K562 (cell line): Measurements from ENCODE around the gene STS. TPM values are rescaled to one million over a fixed set of nuclear protein-coding genes. Genes with fewer than 3 reads are reported as not detected.

Experiments
- ATAC-seq: fragments of 200-7000 bp; cut with Tn5 transposase; 3 replicates; pipeline ENCODE4 v1.9.1; 2020; ENCODE audit warnings: moderate library complexity
- BruUV-seq: library from RNA; stranded (reverse); fragments of 400-500 nt; replicated peaks from 2 replicates; lab custom pipeline; 2021; lab: Mats Ljungman, UMichigan
- CTCF ChIA-PET: fragments of 300-600 bp; formaldehyde crosslinking; extraction: SDS; loops from one replicate; lab custom pipeline; 2021; ENCODE audit warnings: low intra/inter-chr PET ratio; lab: Yijun Ruan, JAX
- POLR2A ChIA-PET: fragments of 300-600, 350-650 bp; sonication (Branson Sonifier 250); formaldehyde crosslinking; extraction: SDS; loops from one replicate; lab custom pipeline; 2021; ENCODE audit warnings: antibody characterized with exemption, inconsistent platforms; lab: Yijun Ruan, JAX
- DNase-seq, 4 experiments: peaks; one replicate each; pipeline versions ENCODE4 v3.0.0 to v3.0.0-alpha.2; 2011 to 2018; ENCODE audit warnings: low spot score in 3 of 4, mixed read lengths in 3 of 4; ENCODE audit errors: extremely low read depth in 1 of 4
- FAIRE-seq: peaks from 2 replicates; lab custom pipeline; 2011; peaks lifted over from hg19 to GRCh38; lab: Jason Lieb, UNC
- H2AFZ ChIP-seq: 2 replicates; pipeline ENCODE4 v1.6.0; 2011; ENCODE audit warnings: low read depth, low read length, control low read depth, inconsistent platforms
- H3K27ac ChIP-seq: fragments of 200-600 bp; 3 replicates; pipeline ENCODE4 v1.8.0; 2011; ENCODE audit warnings: low read depth, mild to moderate bottlenecking, control low read depth, inconsistent platforms, low read length, moderate library complexity, mixed read lengths; ENCODE audit errors: extremely low read depth
- H3K27me3 ChIP-seq, 2 experiments: fragments of 300-600 bp in 1 of 2; 2 replicates in 1 of 2; 3 replicates in 1 of 2; pipeline versions ENCODE4 v1.6.0 to v1.8.0; 2011; ENCODE audit warnings: inconsistent platforms in 2 of 2, low read length in 2 of 2, mild to moderate bottlenecking in 1 of 2, mixed read lengths in 1 of 2, moderate library complexity in 1 of 2; ENCODE audit not compliant: control insufficient read depth in 2 of 2, insufficient read depth in 2 of 2
- H3K36me3 ChIP-seq: fragments of 300-600 bp; 3 replicates; pipeline ENCODE4 v1.8.0; 2011; ENCODE audit warnings: mild to moderate bottlenecking, low read length, inconsistent platforms; ENCODE audit not compliant: control insufficient read depth, insufficient read depth
- H3K4me1 ChIP-seq, 2 experiments: fragments of 200-600 bp in 1 of 2; replicated peaks in 1 of 2; 2 replicates in 1 of 2; 3 replicates in 1 of 2; pipeline versions ENCODE4 v1.5.1 to v1.8.0; 2011; ENCODE audit warnings: inconsistent platforms in 2 of 2, low read length in 2 of 2, mild to moderate bottlenecking in 1 of 2, mixed read lengths in 1 of 2, moderate library complexity in 1 of 2; ENCODE audit not compliant: control insufficient read depth in 2 of 2, insufficient read depth in 2 of 2
- H3K4me2 ChIP-seq: 2 replicates; pipeline ENCODE4 v1.6.1; 2011; ENCODE audit warnings: low read length, control low read depth, inconsistent platforms, mixed read lengths; ENCODE audit not compliant: insufficient read depth
- H3K4me3 ChIP-seq: fragments of 200-600 bp; sonication (generic), shearing (Covaris generic); 2 replicates; pipeline ENCODE4 v1.5.1; 2016; ENCODE audit warnings: control low read depth, inconsistent platforms
- H3K79me2 ChIP-seq: fragments of 200-600 bp; 3 replicates; pipeline ENCODE4 v1.8.0; 2011; ENCODE audit warnings: low read length, inconsistent platforms; ENCODE audit not compliant: control insufficient read depth, insufficient read depth
- H3K9ac ChIP-seq, 2 experiments: 2 replicates each; pipeline versions ENCODE4 v1.6.0 to v1.6.1; 2011; ENCODE audit warnings: low read depth in 2 of 2, low read length in 2 of 2, control low read depth in 1 of 2, inconsistent platforms in 1 of 2, mild to moderate bottlenecking in 1 of 2, mixed read lengths in 1 of 2; ENCODE audit not compliant: insufficient read depth in 1 of 2
- H3K9me1 ChIP-seq: one replicate; pipeline ENCODE4 v1.6.0; 2011; ENCODE audit warnings: inconsistent platforms, mild to moderate bottlenecking, low read length, moderate library complexity; ENCODE audit not compliant: control insufficient read depth, insufficient read depth
- H3K9me3 ChIP-seq: replicated peaks from 2 replicates; pipeline ENCODE4 v1.5.1; 2011; ENCODE audit warnings: low read depth, low read length, inconsistent platforms; ENCODE audit not compliant: control insufficient read depth, insufficient read depth
- H4K20me1 ChIP-seq: replicated peaks from 2 replicates; pipeline ENCODE4 v1.6.1; 2011; ENCODE audit warnings: low read length, inconsistent platforms, mixed read lengths; ENCODE audit not compliant: control insufficient read depth, insufficient read depth
- BRD4 ChIP-seq: fragments of 200-600 bp; sonication (generic); IDR thresholded peaks from 2 replicates; pipeline ENCODE4 v1.6.1; 2017; ENCODE audit warnings: inconsistent platforms
- CBX3 ChIP-seq, 2 experiments: IDR thresholded peaks; 1 replicate in 1 of 2; 2 replicates in 1 of 2; pipeline ENCODE4 v1.6.1; 2012; ENCODE audit warnings: inconsistent platforms in 2 of 2, low read length in 2 of 2, borderline replicate concordance in 1 of 2, control low read depth in 1 of 2
- ETV5 ChIP-seq: sonication (generic); formaldehyde crosslinking; IDR thresholded peaks from 2 replicates; pipeline ENCODE4 v1.4.0; 2020; ENCODE audit warnings: low read depth, mild to moderate bottlenecking, missing genetic modification reagents
- MYBL2 ChIP-seq, 2 experiments: fragments of 450-650 bp in 1 of 2; sonication (generic) in 1 of 2; formaldehyde crosslinking in 1 of 2; IDR thresholded peaks; 2 replicates each; pipeline versions ENCODE4 v1.6.1 to v1.8.1; 2017 to 2022; ENCODE audit warnings: borderline replicate concordance in 1 of 2, inconsistent platforms in 1 of 2, low read depth in 1 of 2, mild to moderate bottlenecking in 1 of 2, missing genetic modification reagents in 1 of 2, moderate library complexity in 1 of 2
- PRMT5 ChIP-seq: sonication (generic); formaldehyde crosslinking; IDR thresholded peaks from 2 replicates; pipeline ENCODE4 v1.5.0; 2020; ENCODE audit warnings: missing genetic modification reagents
- SAFB ChIP-seq: fragments of 200-400 bp; formaldehyde crosslinking; IDR thresholded peaks from 2 replicates; pipeline ENCODE4 v1.6.1; 2017; ENCODE audit warnings: low read depth, low read length, borderline replicate concordance
- WHSC1 ChIP-seq: IDR thresholded peaks from one replicate; pipeline ENCODE4 v1.6.1; 2012; ENCODE audit warnings: low read length, control low read depth, inconsistent platforms
- ZNF444 ChIP-seq: fragments of 250-450 bp; sonication (Bioruptor Pico); IDR thresholded peaks from 2 replicates; pipeline ENCODE4 v1.4.0; 2020; ENCODE audit warnings: mild to moderate bottlenecking, moderate library complexity
- WGBS: fragments of 100-300 bp; shearing (Covaris generic); methylation state at CpG from one replicate; pipeline ENCODE4 v1.1.6; 2016; ENCODE audit warnings: low coverage, mixed read lengths; ENCODE audit not compliant: insufficient coverage; ENCODE audit errors: missing lambda C conversion rate; 5-methylcytosine and 5-hydroxymethylcytosine counted together
- in situ Hi-C: fragments of 300-500 bp; cut with MboI; formaldehyde crosslinking; loops from 4 replicates; pipeline ENCODE4 v1.15.0; 2018; ENCODE audit warnings: inconsistent platforms, mixed read lengths
- intact Hi-C: fragments of 100-400 bp; cut with micrococcal nuclease; formaldehyde crosslinking; loops from 2 replicates; pipeline ENCODE4 v1.14.2; 2022
- polyA plus RNA-seq, 8 experiments: library from polyadenylated mRNA; depleted of rRNA in 4 of 8; stranded (reverse) in 5 of 8; unstranded in 3 of 8; fragments of >200 nt; fragmentation: Nextera tagmentation in 2 of 8; fragmentation: Illumina TruSeq in 1 of 8; extraction: Ambion mirVana in 2 of 8; extraction: Trizol in 1 of 8; gene quantifications; 2 replicates each; pipeline versions ENCODE4 v1.2.1 to v1.2.3, GENCODE V29; 2011 to 2014; ENCODE audit warnings: inconsistent platforms in 1 of 8, missing spikeins in 1 of 8
- total RNA-seq, 7 experiments: library from RNA; depleted of rRNA in 6 of 7; stranded (reverse); fragments of >200 nt in 6 of 7; fragmentation: Illumina TruSeq in 2 of 7; extraction: Trizol in 2 of 7; gene quantifications; 2 replicates each; pipeline versions ENCODE4 v1.2.1 to v1.2.3, GENCODE V29; 2011 to 2021; ENCODE audit warnings: low replicate concordance in 1 of 7
- TF ChIP-seq, protein P1 (sequence below): fragments of 250-450 bp; sonication (Bioruptor Pico); IDR thresholded peaks from 2 replicates; pipeline ENCODE4 v1.9.0; 2021; ENCODE audit warnings: mild to moderate bottlenecking, inconsistent platforms
- TF ChIP-seq, protein P2 (sequence below), 2 experiments: fragments of 450-650 bp; conservative IDR thresholded peaks; 2 replicates each; pipeline ENCODE4 v1.6.1; 2017; ENCODE audit warnings: mild to moderate bottlenecking in 2 of 2, moderate library complexity in 2 of 2
- TF ChIP-seq, protein P3 (sequence below), 3 experiments: fragments of 200-800 bp in 1 of 3; sonication (Bioruptor generic) in 1 of 3; sonication (generic) in 1 of 3; formaldehyde crosslinking in 1 of 3; IDR thresholded peaks; 2 replicates each; pipeline versions ENCODE4 v1.6.1 to v1.8.0; 2016 to 2022; ENCODE audit warnings: mild to moderate bottlenecking in 2 of 3, missing compliant biosample characterization in 2 of 3, missing genetic modification characterization in 2 of 3, missing genetic modification reagents in 1 of 3

STS gene
- total and polyA plus RNA-seq, 9 of the 15 experiments (the other 6 are each of a cell fraction or from before 2014, with no cell fraction given), result 0.14 to 1.3 (median 0.63) TPM

DNA sequence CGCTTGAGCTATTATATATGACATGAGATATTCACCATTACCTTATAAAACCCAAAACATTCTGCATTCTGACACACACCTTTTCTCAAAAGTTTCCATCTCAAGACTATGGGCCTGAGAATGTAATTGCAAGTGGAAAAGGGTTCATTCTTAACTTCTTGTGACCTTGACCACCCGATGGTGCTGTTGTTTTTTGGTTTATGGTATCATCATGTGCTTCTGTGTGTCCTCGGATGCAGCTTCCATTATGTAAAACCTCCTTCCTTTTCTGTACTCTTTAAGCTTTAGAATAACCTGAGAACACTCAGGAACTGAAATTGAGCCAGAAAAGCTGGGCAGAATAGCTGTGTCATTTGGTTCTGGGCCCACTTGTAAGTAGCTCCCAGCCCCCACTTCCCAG is 16.7 kb downstream of the STS start:
- Histone ChIP-seq H3K36me3 (no peaks in the 10 kb centered on the region), H3K27ac (no peak overlapping the region), H3K4me1 (no peaks in the 10 kb centered on the region), H4K20me1 (no peaks in the 10 kb centered on the region), H3K4me2 (no peak overlapping the region), H3K9me3 (no peaks in the 10 kb centered on the region), H3K27me3 (no peaks in the 10 kb centered on the region), H3K4me3 (no peak overlapping the region), H3K9ac (no peak overlapping the region), H2AFZ (no peak overlapping the region), H3K9me1 (no peaks in the 10 kb centered on the region), H3K79me2 (no peaks in the 10 kb centered on the region)
- BruUV-seq, result no TSS peak
- DNase-seq (no peak), ATAC-seq (no peak), FAIRE-seq (no peak)
- in situ Hi-C loops (no loop called here), intact Hi-C loops (no loop called here)
- ChIA-PET POLR2A (no interaction called here), CTCF (no interaction called here)
- WGBS, result 4% methylated on average over 3 of the region's 3 CpGs
- no peak for TF ChIP-seq ZNF444 (CRISPR knock-in tag)
- no peak for TF ChIP-seq SAFB
- TF ChIP-seq, protein P1, sequence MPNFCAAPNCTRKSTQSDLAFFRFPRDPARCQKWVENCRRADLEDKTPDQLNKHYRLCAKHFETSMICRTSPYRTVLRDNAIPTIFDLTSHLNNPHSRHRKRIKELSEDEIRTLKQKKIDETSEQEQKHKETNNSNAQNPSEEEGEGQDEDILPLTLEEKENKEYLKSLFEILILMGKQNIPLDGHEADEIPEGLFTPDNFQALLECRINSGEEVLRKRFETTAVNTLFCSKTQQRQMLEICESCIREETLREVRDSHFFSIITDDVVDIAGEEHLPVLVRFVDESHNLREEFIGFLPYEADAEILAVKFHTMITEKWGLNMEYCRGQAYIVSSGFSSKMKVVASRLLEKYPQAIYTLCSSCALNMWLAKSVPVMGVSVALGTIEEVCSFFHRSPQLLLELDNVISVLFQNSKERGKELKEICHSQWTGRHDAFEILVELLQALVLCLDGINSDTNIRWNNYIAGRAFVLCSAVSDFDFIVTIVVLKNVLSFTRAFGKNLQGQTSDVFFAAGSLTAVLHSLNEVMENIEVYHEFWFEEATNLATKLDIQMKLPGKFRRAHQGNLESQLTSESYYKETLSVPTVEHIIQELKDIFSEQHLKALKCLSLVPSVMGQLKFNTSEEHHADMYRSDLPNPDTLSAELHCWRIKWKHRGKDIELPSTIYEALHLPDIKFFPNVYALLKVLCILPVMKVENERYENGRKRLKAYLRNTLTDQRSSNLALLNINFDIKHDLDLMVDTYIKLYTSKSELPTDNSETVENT (CRISPR knock-in tag), result no peak
- TF ChIP-seq, protein P2, sequence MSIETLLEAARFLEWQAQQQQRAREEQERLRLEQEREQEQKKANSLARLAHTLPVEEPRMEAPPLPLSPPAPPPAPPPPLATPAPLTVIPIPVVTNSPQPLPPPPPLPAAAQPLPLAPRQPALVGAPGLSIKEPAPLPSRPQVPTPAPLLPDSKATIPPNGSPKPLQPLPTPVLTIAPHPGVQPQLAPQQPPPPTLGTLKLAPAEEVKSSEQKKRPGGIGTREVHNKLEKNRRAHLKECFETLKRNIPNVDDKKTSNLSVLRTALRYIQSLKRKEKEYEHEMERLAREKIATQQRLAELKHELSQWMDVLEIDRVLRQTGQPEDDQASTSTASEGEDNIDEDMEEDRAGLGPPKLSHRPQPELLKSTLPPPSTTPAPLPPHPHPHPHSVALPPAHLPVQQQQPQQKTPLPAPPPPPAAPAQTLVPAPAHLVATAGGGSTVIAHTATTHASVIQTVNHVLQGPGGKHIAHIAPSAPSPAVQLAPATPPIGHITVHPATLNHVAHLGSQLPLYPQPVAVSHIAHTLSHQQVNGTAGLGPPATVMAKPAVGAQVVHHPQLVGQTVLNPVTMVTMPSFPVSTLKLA (conservative IDR thresholded peaks at IDR 0.05), result no peak
- no peak for TF ChIP-seq WHSC1
- TF ChIP-seq BRD4, result no peak
- no peak for TF ChIP-seq PRMT5 (CRISPR knock-in tag)
- no peak for TF ChIP-seq MYBL2 (IDR thresholded peaks at IDR 0.05; ENCODE audit: low read depth)
- TF ChIP-seq MYBL2 (CRISPR knock-in tag; IDR thresholded peaks at IDR 0.05; ENCODE audit: borderline replicate concordance), result no peak
- TF ChIP-seq, protein P3, sequence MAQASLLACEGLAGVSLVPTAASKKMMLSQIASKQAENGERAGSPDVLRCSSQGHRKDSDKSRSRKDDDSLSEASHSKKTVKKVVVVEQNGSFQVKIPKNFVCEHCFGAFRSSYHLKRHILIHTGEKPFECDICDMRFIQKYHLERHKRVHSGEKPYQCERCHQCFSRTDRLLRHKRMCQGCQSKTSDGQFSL (CRISPR knock-in tag; IDR thresholded peaks at IDR 0.05), result no peak
- TF ChIP-seq, protein P3 (tag; IDR thresholded peaks at IDR 0.05), result no peak
- TF ChIP-seq ETV5, result no peak
- no peak for TF ChIP-seq CBX3 (IDR thresholded peaks at IDR 0.05; ENCODE audit: borderline replicate concordance in 1 of 2, low read length in 2 of 2)
